GM12891 (cell line): Measurements from ENCODE around the gene GCC1.

Source experiments
- PAX5 ChIP-seq: IDR thresholded peaks from 2 replicates; pipeline ENCODE4 v1.6.1; 2011; ENCODE audit warnings: low read length, moderate library complexity, mild to moderate bottlenecking; ENCODE audit not compliant: insufficient read depth, severe bottlenecking
- POLR2A ChIP-seq: IDR thresholded peaks from 2 replicates; pipeline ENCODE4 v1.6.1; 2011; ENCODE audit warnings: low read depth, low read length, control low read depth
- POLR2AphosphoS5 ChIP-seq: IDR thresholded peaks from 2 replicates; pipeline ENCODE4 v1.6.1; 2011; ENCODE audit warnings: low read depth, low read length, control low read depth
- SPI1 ChIP-seq: IDR thresholded peaks from 2 replicates; pipeline ENCODE4 v1.6.1; 2011; ENCODE audit warnings: low read depth, low read length, control low read depth
- TAF1 ChIP-seq: IDR thresholded peaks from 2 replicates; pipeline ENCODE4 v1.6.1; 2011; ENCODE audit warnings: low read depth, low read length, control low read depth

GRCh38 chr7:127612263-127612662 is 26.9 kb upstream of the GCC1 start:
- no peak for TF ChIP-seq POLR2A
- no peak for TF ChIP-seq PAX5
- TF ChIP-seq POLR2AphosphoS5 = no peak
- no peak for TF ChIP-seq SPI1
- no peak for TF ChIP-seq TAF1
